Upper lobe of left lung (tissue), 4 donors: ENCODE measurements around the gene CDH18.

ENCODE experiments used
- POLR2A ChIP-seq, 4 donors: fragments of 450-650 bp; IDR thresholded peaks; one replicate each; pipeline ENCODE4 v1.5.1; 2016 to 2017; ENCODE audit warnings: antibody characterized with exemption in 4 of 4, mild to moderate bottlenecking in 2 of 4
- TF ChIP-seq, protein P1 (sequence below), 6 experiments: fragments of 450-650 bp in 4 of 6; fragments of 200-600 bp in 2 of 6; sonication (generic) in 2 of 6; IDR thresholded peaks; one replicate each; pipeline ENCODE4 v1.5.1; 2016 to 2019; ENCODE audit warnings: antibody characterized with exemption in 6 of 6

DNA sequence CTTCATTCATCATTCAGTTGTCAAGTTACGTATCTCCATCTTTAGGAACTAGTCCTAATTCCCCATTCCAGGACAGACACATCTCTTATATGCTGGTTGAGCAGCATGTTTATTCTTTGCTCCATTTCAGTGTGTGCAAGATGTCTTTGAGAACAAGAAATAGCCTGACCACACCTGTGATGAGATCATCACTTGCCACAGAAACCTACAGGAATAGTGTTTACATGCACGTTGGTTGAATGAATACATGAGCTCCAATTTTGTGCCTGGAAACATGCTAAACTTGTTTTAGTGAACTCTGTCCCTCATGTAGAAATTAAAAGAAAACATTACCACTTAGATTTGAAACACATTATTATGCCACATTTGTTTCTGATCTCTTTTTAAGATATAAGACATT is 489.1 kb downstream of the CDH18 start:
- TF ChIP-seq, protein P1, sequence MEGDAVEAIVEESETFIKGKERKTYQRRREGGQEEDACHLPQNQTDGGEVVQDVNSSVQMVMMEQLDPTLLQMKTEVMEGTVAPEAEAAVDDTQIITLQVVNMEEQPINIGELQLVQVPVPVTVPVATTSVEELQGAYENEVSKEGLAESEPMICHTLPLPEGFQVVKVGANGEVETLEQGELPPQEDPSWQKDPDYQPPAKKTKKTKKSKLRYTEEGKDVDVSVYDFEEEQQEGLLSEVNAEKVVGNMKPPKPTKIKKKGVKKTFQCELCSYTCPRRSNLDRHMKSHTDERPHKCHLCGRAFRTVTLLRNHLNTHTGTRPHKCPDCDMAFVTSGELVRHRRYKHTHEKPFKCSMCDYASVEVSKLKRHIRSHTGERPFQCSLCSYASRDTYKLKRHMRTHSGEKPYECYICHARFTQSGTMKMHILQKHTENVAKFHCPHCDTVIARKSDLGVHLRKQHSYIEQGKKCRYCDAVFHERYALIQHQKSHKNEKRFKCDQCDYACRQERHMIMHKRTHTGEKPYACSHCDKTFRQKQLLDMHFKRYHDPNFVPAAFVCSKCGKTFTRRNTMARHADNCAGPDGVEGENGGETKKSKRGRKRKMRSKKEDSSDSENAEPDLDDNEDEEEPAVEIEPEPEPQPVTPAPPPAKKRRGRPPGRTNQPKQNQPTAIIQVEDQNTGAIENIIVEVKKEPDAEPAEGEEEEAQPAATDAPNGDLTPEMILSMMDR (IDR thresholded peaks at IDR 0.05): no peak
- no peak for TF ChIP-seq POLR2A (IDR thresholded peaks at IDR 0.05)
